HG03139 (cell line): ENCODE measurements around the gene TMOD2.

Source experiments
- ATAC-seq: cut with Tn5 transposase; IDR thresholded peaks from one replicate; pipeline ENCODE4 v1.9.1; 2021; ENCODE audit not compliant: unreplicated experiment

The TMOD2 gene

DNA sequence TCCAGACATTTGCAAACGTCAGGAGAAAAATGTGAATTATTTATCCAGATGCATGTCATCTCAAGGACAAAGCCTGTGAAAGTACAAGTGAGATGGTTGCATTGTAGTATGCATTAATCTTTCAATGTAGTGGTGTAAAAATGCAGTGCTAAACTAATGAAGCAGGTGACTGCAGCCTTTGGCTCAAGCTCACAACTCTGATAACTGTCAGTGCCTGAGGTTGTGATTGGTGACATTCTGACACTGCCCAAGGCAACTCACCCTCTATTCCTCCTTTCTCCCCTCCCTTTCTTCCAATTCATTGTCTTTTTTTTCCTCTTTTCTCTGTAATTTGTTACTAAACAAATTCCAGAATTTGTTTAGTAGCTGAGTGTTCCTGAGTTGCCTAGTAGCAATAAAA is 58.1 kb downstream of the TMOD2 start:
- no peak for ATAC-seq

DNA sequence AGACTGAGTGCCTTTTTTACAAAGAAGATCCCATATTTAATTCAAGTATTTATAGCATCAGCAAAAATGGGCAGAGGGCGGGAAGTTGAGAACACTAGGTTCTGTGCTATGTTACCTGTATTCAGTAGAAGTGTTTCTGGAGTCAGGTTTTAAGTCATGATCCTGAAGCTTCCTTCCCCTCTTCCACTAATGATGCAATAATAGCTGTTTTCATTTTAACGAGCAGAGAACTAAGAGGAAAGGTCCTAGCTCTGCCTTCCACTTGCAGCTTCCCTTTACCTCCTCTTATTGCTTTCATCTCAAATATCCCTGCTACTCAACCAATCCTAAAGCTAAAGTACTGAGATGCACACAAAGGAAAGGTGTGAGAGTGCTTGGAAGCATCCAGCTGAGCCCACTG is 61.2 kb downstream of the TMOD2 start:
- no peak for ATAC-seq

GRCh38 chr15:51814606-51815005 is 63.2 kb downstream of the TMOD2 start:
- ATAC-seq, result no peak

DNA sequence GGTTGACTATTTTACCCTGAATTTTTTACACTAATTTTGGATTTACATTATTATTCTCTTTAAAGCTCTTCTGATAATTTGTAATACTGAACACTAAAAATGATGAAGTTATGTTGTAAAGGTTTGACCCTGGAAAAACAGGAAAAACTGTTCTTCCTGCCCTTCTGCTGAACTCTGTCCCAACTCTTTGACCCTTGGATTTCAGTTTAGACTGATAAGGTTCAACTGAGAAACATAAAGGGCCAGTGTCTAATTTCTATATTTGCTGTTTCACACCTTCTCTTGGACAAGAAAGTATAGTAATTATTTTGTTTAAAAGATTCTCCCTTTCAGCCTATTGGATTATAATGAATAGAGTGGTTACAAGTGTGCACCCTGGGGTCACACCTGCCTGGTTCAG is 65.2 kb downstream of the TMOD2 start:
- ATAC-seq, result no peak

GRCh38 chr15:51818150-51818549 is 66.8 kb downstream of the TMOD2 start:
- no peak for ATAC-seq

GRCh38 chr15:51825698-51826097 is 74.3 kb downstream of the TMOD2 start:
- no peak for ATAC-seq

DNA sequence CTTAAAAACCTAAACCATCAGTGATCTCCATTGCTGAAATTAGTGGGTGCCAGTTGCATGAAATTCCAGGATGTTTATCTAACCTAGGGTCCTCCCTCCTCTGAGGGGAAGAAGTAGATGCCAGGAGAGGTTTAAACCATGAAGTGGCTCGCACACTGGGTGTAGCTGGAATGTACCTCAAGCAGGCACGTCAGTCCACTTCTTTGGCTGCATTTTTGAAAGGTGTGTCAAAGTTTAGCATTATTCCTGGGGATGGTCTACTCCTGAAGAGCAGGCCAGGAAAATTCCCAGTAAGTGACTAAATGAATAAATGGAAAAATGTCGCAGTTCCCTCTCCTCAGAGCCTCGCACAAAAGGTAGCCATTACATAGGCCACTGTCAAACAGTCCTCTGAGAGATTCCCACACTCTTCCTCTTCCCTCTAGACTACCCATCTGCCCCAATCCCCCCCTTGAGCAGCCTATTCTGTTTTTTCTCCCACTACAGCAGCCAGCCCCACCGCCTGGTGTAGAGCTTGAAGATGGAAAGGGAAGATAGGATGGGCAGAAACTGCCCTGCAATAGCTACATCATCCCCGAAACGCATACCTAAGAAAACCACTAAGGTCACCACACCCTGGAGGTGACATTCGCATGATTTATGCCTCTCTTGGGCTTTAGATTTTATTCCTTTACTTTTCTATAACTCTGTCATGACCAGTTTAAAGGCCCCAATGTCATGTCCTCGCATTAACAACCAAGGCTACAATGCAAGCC is 77.4 kb downstream of the TMOD2 start:
- no peak for ATAC-seq

DNA sequence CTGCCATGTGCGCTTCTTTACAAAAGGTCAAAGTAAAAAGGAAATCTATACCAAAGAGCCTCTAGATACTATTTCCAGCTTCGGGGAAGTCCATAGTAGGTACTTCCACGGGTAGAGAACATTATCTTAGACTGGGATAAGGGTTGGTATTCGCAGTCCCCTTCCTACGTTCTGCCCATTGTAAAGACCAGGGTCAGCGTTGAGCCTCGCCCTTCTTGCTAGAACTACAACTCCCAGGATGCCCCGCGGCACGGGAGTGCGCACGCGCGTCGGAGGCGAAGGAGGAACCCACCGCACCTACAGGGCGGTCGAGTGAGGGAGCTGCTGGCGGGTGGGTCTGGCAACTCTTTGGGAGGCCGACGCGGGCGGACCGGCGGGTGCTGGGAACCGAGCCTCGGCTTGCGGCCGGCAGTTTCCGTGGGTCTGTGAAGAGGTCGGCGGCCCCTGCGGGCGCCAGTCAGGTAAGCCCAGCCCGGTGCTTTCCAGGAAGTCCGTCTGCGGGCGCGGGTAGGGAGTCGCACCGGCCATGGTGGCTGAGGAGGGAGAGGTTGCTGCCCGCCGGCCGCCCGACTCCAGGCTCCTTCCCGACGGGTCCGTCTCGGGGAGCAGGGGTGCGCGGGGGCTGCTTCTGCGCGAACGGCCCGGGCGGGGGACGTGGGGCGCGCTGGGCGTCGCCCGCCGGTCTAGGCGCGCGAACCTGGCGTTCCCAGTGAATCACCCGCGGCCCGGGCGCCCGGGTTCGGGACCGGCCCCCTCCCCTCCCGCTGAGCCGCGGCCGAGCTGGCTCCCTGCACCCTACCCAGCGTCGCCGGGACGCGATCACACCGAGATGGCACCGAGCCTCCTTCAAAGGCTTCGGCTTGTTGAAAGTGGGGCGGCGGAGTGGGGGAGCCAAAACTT is 78.2 kb downstream of the TMOD2 start, which contains the start of gene TMOD3:
TSS of gene TMOD3 (plus strand) at position 278 of the 900 bp plus-strand sequence. CDS start 33,232 bp downstream, outside the sequence.
- peak; percentile 78 for ATAC-seq

DNA sequence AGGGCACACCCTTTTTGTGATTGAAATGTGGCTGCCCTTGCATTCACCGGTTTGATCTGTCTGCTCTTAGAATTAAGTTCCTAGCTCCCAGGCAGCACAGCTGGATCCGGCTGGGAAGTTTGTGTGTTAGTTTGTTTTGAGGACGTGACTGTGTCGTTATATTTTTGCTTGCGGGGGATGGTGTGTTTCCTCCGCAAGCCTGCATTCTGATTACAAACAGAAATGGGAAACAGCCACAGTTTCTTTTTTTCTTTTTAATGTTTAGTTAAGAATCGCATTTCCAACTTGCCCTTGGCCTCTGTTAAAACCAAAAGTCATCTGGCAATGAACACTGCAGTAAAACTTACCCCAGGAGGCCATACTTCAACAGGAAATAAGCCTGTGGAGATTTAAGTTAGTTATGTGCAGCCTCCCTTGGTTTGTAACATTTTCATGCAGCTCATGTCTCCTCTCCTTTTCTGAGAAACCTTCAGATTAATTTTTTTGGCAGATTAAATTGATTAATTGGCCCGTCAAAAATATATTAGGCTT is 78.9 kb downstream of the TMOD2 start:
- ATAC-seq, result no peak

- no peak for ATAC-seq
These were observed 82.4 kb downstream of the TMOD2 start for GRCh38 chr15:51833772-51834171.

- ATAC-seq, result peak; percentile 38
These were observed 86.4 kb downstream of the TMOD2 start for GRCh38 chr15:51837792-51838251.

DNA sequence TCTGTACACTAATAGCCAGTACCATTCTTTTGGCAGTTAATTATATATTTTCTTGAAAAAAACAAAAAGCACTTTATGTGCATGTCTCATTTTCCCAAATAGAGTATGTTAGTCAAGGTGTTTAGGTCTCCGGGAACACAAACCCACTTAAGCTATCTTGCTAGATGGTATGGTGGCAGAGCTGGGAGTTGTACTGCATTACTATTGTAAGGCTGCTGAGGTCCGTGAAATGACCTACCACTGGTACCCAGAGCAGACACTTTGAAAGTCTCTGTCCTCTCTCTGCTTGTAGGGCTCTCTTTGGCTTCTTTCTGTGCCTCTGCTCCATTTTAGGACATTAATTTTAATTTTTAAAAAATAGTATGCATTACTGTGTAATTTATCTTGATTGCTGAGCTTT is 86.9 kb downstream of the TMOD2 start:
- ATAC-seq, result no peak

- ATAC-seq, result no peak
These were observed 89.3 kb downstream of the TMOD2 start for GRCh38 chr15:51840692-51841091.

GRCh38 chr15:51841406-51842040 is 90.1 kb downstream of the TMOD2 start:
- no peak for ATAC-seq

GRCh38 chr15:51842265-51842664 is 90.9 kb downstream of the TMOD2 start:
- no peak for ATAC-seq

GRCh38 chr15:51842852-51843737 is 91.7 kb downstream of the TMOD2 start:
- ATAC-seq, result no peak

DNA sequence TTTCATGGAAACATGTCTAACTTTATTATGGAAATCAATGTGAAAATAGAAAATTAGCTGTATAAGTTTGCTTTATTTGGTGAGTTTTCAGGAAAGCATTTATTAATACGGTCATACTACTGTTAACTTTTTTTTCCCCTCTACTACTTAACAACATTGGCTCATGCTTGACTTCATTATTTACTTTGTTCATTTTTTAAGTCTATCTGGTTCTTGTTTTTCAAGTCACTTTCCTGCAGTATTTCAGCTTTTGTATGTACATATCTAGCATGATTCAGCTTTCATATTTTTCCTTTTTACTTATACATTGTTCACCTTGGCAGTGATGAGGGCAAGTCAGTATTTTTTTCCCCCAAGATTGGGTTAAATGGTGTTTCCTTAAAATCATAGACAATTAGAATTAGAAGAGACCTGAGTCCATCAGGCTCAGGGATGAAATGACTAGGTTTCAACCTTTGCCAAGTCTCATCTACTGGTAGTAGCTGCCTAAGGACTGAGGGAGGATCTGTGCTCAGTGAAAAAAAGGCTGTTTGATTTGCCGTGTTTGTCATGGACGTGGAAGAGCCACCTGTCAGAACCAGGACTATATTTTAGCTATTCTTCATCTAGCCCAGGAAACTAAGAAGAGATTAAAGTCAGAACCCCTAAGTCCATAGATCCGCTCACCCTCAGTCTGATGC is 93.5 kb downstream of the TMOD2 start:
- no peak for ATAC-seq

DNA sequence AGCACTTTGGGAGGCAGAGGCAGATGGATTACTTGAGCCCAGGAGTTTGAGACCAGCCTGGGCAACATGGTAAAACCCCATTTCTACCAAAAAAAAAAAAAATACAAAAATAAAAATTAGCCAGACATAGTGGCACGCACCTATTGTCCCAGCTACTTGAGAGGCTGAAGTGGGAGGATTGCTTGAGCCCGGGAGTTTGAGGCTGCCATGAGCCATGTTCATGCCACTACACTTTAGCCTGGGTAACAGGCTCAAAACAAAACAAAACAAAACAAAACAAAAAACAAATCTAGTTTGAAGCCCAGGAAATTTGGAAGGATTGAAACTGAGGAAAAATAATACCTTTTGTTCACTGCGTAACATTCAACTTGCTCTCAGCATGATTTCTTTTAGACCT is 94.7 kb downstream of the TMOD2 start:
- no peak for ATAC-seq

GRCh38 chr15:51846463-51847230 is 95.2 kb downstream of the TMOD2 start:
- ATAC-seq, result no peak
